ENCODE results near the gene SUN5.
A peak's percentile ranks its signal among the peaks of the same experiment; 100 is the strongest.

The SUN5 gene

DNA sequence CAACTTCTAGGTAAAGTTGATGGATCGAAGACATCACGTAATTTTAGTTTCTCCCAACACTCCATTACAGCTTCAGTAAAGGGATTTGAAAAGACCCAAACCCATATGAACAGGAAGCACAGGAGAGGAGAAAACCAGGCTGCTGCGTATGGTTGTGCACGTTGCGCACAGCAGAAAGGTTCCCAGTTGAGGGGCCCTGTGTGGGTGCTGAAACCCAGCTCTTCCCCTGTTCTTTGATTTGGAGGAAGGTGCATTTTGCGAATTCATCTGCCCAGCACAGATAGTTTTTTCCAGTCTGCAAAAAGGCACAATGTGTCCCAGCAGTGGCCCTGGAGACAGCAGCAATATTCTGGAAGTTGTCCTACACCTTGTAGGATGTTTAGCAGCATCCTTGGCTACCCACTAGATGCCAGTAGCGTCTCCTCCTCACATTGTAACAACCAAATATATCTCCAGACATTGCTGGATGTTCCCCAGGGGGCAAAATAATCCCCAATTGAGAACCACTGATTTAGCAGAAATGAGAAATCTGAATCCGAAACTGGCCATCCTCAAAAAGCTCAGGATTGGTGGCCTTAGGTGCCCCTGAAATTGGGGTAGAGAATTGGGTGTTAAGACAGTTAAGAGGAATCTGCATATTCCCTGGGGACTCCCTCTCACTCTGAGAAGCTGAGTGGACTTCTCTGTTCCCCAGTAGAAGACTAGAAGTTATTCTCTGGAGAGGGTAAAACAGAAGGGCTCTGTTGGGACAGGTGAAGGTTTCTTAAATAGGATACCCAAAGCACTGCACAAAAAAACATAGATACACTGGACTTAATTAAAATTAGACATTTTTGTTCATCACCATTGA is 12.2 kb downstream of the SUN5 start:
- no peak for DNase-seq

DNA sequence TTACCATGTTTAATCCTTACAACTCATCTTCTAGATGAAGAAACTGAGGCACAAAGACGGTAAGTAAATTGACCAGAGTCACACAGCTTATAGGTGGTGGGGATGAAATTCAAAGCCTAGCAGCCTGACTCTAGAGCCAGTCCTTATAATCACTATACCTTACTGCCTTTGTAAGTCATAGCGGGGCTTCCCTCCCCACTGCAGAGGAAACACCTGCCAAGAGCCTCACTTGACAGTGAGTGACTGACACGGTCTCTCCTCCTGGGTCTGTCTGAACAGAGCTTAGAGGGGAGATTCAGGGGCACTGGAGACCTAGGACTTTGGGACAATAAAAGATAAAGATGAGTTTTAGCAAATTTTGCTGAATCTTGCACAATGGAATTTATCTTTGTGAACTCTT is 12.8 kb downstream of the SUN5 start:
- no peak for DNase-seq

DNA sequence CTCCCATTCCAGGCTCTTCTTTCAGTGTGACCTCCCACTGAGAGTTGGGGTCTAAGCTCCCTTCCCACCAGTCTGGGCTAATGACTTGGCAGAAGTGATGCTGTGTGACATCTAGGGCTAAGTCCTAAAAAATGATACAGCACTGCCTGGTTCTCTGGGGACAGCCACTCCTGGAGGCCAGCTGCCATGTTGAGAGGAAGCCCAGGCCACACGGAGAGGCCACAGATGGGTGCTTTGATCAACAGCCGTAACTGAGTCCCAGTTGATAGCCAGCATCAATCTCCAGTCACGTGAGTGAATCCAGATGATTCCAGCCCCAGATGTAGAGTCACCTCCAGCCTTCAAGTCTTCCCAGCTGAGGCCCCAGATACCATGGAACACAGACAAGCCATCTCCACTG is 13.8 kb downstream of the SUN5 start:
- DNase-seq: no peak

DNA sequence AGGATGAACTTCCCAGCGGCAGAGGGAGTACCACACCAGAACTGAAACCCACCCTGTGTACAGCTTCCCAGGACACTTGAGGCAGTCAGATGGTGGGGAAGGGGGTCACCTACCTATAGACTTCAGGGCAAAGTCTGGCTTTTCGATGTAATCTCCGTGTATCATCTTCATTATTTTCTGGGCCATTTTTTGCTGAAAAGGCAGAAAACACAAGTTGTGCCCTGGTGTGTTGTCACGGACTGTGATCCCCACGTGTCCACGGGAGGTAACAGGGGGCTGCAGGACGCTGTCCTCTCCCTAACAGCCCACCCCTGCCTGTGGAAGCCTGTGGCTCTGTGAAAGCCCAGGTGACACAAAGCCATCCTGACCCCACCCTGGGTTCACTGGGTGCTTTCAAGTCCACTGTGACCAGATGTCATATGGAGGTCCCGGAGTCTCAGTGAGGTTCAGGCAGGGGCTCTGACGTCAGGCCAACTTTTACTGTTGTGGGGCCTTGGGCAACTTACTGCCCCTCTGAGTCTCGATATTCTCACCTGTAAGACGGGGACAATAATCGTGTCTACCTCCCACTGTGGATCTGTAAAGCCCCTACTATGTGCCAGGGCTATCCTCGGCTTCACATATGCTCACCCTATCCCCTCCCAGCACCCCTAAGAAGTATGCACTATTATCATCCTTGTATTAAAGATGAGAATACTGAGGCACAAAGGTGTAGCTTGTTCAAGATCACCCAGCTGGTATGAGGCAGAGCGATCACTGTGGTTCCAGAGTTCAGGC is 14.5 kb downstream of the SUN5 start:
- no peak for DNase-seq

DNA sequence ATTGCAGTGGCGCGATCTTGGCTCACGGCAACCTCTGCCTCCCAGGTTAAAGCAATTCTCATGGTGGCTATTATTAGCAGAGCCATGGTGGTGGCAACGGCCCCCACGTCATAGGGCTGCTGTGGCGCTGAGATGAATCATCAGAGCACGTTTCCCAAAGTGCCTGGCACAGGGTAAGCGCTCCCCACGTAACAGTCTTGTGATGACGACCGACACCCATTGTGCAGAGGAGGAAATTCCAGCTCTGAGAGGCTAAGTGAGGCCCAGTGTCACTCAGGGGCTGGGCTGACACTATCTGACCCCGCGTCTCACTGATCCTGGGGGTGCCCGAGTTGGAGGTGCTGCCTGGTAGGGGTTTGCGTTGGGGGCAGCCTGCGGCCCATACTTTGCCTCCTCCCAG is 16.2 kb downstream of the SUN5 start:
- no peak for DNase-seq

DNA sequence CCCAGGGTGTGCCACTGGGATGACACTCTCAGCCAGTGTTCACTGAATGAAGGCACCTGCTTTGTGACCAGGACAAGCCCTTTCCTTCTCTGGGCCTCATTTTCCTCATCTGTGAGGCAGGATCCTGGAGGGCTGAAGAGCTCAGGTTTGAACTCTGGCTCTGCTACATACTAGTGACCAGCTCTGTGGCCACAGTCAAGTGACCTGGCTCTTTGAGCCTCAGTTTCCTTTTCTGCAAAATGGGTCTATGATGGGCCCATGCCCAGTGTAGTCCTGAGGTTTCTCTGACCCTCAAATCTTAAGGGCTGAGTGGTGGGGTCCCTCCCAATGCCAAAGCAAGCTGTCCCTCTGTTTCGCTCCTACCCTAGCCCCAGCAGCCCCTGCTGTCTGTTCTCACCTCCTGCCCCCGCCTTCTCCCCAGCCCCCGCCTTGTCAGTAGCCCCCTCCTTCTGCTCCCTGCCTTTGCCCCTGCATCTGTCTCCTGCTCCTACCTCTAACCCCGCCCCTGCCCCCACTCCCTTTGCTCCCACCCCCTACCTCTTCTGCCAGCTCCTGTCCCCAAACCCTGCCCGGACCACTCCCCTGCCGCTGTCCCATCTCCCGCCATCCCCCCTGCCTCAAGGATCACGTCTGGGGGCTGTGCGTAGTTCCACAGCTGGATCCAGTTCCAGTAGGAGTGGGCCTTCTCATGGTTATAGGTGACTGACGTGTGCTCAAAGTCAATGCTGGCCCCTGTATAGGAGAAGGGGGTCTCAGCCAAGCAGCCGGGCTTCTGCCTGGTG is 17.0 kb downstream of the SUN5 start:
- no peak for DNase-seq

DNA sequence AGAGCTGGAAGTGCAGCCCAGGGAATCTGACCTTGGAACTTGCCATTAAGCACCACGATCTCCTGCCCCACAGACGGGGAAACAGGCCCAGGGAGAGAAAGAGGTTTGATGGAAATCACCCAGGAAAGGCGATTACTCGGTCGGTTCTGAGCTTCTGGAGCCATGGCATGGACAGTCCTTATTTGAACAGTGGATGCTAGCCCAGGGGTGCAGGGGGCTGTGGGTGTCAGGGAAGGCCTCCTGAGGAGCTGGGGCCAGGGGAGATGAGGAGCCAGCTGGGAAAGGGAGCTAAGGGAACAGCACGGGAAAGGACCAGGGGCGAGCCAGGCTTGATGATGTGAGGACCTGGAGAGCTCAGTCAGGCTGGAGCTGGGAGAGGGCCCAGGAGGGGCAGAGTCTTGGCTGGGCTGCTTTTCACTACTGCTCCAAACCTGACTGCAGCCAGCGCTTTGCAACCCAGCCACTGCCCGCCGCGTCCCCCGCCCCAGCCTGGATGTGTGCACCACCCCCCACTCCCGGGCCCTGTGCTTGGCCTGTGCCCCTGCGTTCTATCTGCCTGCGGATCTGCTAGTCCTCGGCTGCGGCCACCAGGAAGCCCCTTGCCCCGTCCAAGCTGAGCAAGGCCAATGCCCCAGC is 17.8 kb downstream of the SUN5 start:
- DNase-seq: peak in 4 of 14 donors; percentile 17 to 26 (median 20)

DNA sequence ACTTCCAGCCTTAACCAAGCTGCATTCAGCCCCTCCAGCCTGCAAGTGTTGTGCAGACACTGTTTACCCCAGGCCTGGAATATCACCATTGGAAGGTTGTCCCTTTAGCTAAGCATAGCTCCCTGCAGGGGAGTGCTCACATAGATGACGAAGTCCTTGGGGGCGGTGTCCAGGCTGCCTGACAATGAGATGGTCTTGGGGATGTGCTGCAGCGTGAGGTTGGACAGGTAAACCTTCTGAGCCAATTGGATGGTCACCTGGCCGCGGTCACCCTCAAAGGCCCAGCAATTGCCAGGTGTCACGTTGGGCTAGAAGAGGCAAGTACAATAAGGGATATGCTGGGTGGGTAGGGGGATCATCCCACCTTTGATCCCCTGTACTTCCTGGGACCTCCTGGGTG is 18.6 kb downstream of the SUN5 start:
- DNase-seq: no peak

DNA sequence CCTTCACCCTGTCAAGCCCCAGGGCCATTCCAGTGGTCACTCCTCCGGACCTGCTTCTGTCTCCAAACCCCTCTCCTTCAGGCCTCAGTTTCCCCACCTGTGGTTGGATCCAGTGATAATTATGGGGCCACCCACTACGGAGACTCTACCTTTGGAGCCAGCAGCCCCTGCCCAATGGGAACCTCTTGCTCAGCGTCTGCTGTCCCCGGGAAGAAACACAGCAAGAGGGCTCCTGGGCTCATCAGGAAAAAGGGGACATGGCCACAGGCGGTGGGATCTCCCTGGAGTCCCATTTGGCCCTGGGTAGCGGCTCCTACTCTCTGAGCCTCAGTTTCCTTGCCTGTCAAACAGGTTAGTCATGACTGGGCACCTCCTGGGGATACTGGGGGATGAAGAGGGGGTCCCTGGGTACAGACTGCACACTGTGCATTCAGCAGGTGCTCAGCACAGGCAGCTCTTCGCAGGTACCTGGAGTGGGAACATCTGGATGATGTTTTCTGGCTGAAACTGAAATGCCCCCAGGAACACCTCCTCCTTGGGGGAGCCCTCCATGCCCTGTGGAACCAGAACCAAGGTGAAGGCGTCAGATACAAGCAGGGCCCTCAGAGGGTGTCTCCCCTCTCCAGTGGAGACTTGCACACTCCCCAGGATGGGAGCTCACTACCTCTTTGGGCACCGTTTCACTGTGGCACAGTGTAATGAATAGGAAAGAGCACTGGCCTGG is 19.4 kb downstream of the SUN5 start:
- DNase-seq: no peak

DNA sequence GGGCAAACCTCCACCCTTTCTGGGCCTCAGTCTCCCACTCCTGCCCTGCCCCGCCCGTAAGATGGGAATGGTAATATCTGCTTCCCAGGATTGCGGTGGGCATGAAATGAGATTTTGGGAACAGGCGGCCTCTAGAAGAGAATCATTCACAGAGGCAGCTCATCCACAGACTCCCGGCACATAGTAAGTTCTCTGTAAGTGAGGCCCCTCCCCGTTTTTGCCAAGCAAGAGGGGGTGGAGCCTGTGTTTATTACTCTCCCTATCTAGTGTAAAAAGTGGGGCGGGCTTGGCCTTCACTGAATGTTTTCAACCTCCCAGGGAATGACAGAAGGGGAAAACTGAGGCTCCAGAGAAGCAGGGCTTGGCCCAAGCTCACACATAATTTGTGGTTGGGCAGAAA is 20.0 kb downstream of the SUN5 start:
- peak in 10 of 14 donors; percentile 8 to 50 (median 42) for DNase-seq

DNA sequence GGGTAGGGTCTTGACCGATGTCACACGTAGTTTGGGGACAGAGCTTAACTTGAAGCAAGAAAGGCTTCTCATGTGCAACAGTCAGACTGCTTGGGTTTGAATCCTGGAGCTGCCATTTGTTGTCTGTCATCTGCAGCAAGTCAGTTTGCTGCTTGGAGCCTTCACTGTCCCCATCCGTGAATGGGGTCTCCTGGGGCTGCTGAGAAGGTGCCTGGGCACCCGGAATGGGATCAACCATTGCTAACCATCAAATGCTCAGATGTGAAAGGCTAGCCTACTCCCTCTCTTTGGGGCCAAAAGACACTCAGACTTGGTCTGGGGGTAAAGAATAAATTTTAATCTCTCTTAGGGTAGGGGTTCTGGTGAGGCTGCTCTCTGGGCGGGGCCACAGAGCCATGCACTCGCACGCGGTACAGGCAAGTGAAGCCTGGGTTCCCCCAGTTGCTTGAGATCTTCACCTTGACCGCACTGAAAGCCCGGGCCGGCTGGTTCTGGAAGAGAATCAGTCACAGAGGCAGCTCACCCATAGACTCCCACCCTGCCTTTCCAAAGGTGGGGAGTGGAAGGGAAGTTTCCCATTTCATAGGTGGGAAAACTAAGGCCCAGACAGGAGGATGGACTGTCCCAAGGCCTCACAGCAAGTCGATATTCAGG is 20.6 kb downstream of the SUN5 start:
- DNase-seq: peak in 1 of 14 donors; percentile 44

DNA sequence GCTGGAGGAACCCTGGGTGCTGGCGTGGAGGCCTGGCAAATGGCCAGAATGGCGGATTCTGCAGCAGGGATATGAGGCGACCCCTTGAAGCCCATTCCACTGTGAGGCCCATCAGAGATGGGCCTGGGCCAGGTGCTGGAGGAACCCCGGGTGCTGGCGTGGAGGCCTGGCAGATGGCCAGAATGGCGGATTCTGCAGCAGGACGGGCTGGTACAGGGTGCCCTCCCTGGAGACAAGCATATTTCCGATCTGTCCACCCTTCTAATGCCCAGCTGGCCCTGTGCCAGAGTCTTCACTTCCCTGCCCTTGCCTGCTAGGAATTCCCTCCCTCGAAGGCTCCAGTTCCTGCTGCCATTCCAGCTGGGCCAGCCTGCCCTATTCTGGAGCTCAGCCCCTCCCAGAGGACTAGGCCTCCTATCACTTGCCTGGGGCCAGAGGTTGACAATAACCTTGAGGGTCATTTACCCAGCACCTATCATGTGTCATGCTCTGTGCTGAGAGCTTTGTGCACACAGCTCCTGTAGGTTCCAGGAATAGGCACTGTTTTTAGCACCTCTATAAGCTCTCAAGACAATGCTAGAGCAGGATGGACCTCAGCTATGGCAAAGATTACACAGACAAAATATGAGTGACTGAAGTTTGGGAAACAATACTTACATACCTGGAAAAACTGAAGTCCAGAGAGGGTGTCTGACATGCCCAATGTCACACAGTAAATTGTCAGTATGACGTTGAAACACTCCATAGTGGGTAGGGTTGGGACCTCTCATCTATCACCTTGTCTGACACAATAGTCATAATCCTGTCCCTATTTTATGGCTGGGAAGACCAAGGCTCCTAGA is 21.4 kb downstream of the SUN5 start:
- DNase-seq: peak in 6 of 14 donors; percentile 2 to 43 (median 22)

DNA sequence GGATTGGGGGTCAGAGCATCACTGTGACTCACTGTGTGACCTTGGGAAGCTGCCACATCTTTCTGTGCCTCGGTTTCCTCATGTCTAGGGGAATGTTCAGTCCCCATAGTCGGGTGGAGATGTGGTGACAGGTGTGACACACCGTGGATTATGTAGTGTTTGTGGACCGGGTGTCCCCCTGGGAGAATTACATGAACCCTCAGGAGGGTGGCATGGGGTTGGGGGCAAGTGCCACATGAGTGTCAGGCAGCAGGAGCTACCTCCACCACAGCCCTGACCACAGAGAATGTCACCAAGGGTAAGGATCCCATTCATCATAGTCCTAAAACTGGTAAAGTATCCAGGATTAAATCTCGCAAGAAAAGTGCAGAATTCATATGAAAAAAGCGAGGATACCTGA is 23.2 kb downstream of the SUN5 start:
- DNase-seq: no peak

DNA sequence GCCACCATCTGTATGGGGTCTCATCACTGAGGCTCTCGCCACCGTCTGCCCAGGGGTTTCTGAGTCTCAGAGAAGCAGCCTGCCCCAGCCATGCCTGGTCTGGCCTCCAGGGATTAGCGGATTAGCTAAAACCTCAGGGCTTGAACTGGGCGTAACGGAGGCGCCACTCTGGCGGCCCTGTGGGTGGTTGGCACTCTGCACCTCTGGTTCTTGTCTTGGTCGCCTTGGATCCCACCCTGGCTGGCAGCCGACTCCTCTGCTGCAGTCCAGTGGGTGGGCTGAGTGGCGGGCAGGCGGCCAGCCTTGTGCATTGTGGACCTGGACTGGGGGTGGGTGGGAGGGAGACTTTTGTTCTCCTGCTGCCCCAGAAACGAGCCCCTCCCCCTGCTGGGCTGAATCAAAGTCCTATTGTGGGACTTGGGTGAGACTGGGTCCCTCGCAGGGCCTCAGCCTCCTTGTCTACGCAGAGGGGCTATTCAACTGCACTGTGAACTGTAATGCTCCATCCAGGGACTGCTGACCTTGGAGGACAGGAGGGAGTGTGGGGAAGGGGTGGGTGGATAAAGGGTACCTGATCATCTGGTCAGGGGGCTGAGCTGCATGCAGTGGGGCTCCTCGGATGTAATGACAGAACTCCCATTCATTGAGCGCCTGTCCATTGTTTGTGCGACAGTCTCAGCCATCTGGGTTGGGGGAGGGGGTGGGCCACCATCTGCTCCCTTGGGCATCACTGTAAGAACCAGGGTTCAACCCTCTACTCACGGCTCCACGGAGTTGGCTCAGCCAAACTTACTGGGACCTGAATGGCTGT is 23.9 kb downstream of the SUN5 start:
- peak in 13 of 14 donors; percentile 21 to 90 (median 76) for DNase-seq

DNA sequence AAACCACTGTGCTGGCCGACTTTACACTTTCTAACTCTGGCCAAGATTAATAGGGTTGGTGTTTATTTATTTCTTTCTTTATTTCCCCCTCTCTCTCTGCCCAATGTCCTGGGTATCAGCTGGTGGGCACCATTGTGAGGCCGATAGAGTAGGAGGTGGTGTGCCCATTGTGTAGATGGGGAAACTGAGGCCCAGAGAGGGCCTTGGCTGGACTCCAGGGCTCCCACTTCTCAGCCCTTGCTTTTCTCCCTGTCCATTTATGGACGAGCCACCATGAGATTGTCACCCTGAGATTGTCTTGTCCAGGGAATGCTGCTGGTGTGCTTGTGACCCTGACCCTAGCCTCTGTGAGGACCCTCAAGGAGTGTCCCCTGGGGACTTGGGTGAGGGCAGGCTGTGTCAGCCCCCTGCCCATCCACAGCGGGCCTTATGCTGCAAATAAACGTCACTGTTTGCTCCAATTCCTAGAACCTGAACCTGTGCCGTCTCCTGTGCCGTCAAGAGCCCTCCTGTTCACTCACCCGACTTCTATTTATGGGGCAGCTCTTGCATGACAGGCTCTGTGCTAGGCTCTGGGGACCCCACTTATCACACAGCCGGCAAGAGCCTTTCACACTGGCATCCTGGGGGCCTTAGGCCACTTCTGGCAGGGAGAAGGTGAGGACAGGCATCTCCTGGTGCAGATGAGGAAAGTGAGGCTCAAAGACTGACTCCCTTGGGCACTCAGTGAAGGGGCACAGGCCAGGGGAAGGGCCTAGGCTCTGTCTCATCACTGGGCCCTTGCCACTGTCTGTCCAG is 24.8 kb downstream of the SUN5 start:
- peak in 4 of 14 donors; percentile 7 to 46 (median 26) for DNase-seq

DNA sequence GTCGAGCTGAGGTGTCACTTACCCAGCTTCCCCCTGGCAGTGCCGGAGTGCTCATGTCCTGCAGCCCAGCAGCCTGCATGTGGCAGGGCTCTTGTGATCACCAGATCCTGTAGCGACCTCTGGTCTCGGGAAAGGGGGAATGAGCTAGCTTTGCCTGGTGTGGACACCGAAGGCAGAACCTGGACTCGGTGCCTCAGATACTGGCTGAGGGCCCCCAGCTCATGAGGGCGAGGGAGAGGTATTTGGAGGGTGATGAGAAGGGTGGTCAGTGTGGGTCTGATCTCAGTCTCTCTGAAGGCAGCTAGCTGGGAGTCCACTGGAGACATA is 26.3 kb downstream of the SUN5 start:
- no peak for DNase-seq

DNA sequence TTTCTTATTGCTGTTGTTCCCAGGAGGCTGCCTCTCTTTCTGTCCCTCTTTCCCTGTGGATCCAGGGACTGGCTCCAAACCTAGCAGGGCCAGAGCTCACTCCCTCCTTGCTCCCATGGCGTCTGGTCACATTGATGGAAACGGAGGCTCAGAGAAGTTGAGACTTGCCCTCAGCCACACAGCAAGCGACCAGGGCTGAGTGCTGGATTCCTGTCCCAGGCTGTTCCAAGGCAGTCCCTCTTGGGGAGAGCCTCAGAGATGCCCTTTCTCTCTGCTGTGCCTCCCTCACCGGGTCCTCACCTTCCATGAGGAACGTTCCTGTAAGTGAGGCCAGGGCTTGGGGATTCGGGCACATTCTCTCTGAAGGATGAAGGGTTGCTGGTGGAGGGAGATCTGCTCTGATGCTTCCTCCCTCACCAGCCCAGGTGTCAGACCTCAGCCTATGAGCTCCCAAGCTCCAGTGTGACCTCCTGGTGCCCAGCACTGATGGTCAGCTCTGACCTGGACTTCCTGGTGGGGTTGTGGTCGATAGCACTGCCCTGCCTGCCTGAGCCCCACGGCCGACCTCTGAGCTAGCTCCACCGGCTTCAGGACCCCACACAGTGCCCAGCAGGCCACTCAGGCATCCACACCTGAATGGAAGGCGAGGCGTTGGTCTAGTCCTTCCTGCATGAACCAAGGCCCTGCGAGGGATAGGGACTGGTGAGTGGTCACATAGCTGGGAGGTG is 26.8 kb downstream of the SUN5 start:
- DNase-seq: no peak

DNA sequence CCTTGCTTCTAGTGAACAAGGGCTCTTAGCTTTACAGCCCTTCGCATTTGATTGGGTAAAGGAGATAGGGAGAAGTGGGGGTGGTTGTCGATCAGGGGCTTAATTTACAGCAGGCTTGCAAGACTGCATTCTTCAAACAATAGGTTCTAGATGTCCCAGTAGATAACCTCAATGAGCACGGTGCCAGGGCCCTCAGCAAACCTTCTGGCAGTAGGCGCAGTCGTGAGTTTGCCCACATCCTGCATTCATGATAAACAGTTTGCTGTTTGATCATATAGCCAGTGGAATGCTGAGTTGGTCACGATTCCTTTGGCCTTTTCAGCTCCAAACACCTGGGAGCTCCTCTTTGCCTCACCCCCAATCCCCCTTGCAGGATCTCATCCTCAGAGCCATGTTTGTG is 27.5 kb downstream of the SUN5 start:
- no peak for DNase-seq
